ENCODE results near the gene AGMO.

GRCh38 chr7:15567036-15567435 is 5.2 kb upstream of the AGMO start:
- TF ChIP-seq RAD21 (conservative IDR thresholded peaks at IDR 0.05) (no peak), EP300 (conservative IDR thresholded peaks at IDR 0.05; ENCODE audit: poor library complexity, severe bottlenecking) (no peak), EZH2 (IDR thresholded peaks at IDR 0.05; ENCODE audit: borderline replicate concordance, insufficient read depth, low read length, poor library complexity, severe bottlenecking) (no peak), CTCF (IDR thresholded peaks at IDR 0.05; ENCODE audit: poor library complexity, severe bottlenecking) (no peak), POLR2AphosphoS5 (IDR thresholded peaks at IDR 0.05) (no peak), SMC3 (conservative IDR thresholded peaks at IDR 0.05; ENCODE audit: poor library complexity) (no peak)

Measured in neural cell (in vitro differentiated cells).